ENCODE data around the gene CEP164. TPM values are rescaled to one million over a fixed set of nuclear protein-coding genes. Genes with fewer than 3 reads are reported as not detected.

Gene CEP164
- total and polyA plus RNA-seq, 2 of the 8 experiments (the other 6 are each of a cell fraction or from before 2014, with no cell fraction given) = 8.4 to 20.8 TPM

GRCh38 chr11:117387992-117388755 is 60.5 kb downstream of the CEP164 start:
- Histone ChIP-seq H3K9ac (replicated peaks in 1 of 4; ENCODE audit: extremely low read depth in 1 of 4, low read depth in 3 of 4, low read length in 3 of 4) (no peak overlapping the region), H2BK20ac (ENCODE audit: low read length) (no peak overlapping the region), H3K4ac (replicated peaks; ENCODE audit: insufficient read length, low read depth, low read length) (no peak overlapping the region), H2BK12ac (ENCODE audit: low read depth, low read length) (no peak overlapping the region), H3K79me2 (ENCODE audit: control insufficient read depth in 1 of 2, insufficient read depth in 2 of 2, low read length in 2 of 2) (no peaks in the 10 kb centered on the region), H3K79me1 (ENCODE audit: low read depth, low read length) (no peaks in the 10 kb centered on the region; the same call in 1 of the 2 replicates), H2BK5ac (ENCODE audit: low read depth, low read length) (no peak overlapping the region), H2BK15ac (ENCODE audit: low read length) (no peak overlapping the region), H3K36me3 (ENCODE audit: control insufficient read depth in 2 of 4, insufficient read depth in 4 of 4, low read length in 3 of 4) (peaks cover 0 to 22% (median 10%) of the 10 kb centered on the region in 4 experiments; a peak in 4 of 8 replicates), H4K20me1 (replicated peaks in 1 of 2; ENCODE audit: control insufficient read depth in 1 of 2, insufficient read depth in 2 of 2, low read length in 2 of 2) (peaks cover 4 to 11% of the 10 kb centered on the region in 2 experiments), H3K18ac (ENCODE audit: extremely low read depth, low read length) (no peak overlapping the region), H3K4me2 (ENCODE audit: insufficient read depth in 1 of 2, low read depth in 2 of 2, low read length in 2 of 2) (no peak overlapping the region), H2BK120ac (replicated peaks; ENCODE audit: low read depth, low read length) (no peak overlapping the region), H3K23me2 (ENCODE audit: low read depth, low read length) (no peaks in the 10 kb centered on the region), H3K9me3 (ENCODE audit: insufficient read depth in 2 of 2, low read depth in 1 of 2, low read length in 1 of 2) (no peaks in the 10 kb centered on the region), H3K27me3 (replicated peaks in 1 of 4; ENCODE audit: control insufficient read depth in 3 of 4, extremely low read depth in 1 of 4, insufficient read depth in 3 of 4, low read length in 3 of 4) (no peaks in the 10 kb centered on the region), H3K14ac (ENCODE audit: insufficient read length) (no peak overlapping the region), H3K23ac (ENCODE audit: insufficient read length) (no peak overlapping the region), H4K91ac (replicated peaks; ENCODE audit: insufficient read length, low read length) (no peak overlapping the region), H3K27ac (ENCODE audit: low read depth, low read length) (no peak overlapping the region), H3K4me1 (replicated peaks in 1 of 4; ENCODE audit: control insufficient read depth in 3 of 4, insufficient read depth in 4 of 4, low read length in 3 of 4) (no peaks in the 10 kb centered on the region), H2AK5ac (ENCODE audit: low read depth, low read length) (no peak overlapping the region), H3K4me3 (ENCODE audit: extremely low read depth in 1 of 4, insufficient read depth in 2 of 4, low read depth in 3 of 4, low read length in 4 of 4) (no peak overlapping the region), H3K56ac (replicated peaks; ENCODE audit: insufficient read length, low read depth, low read length) (no peak overlapping the region), H2AFZ (ENCODE audit: low read length) (no peak overlapping the region), H4K8ac (ENCODE audit: extremely low read depth, insufficient read depth, low read length) (no peak overlapping the region), H4K5ac (ENCODE audit: insufficient read length, low read depth, low read length) (no peak overlapping the region)
- FAIRE-seq (no peak), DNase-seq (ENCODE audit: low read depth in 1 of 2, low spot score in 2 of 2) (no peak)
- WGBS, 2 experiments (ENCODE audit: extremely low coverage in 1 of 2, insufficient coverage in 1 of 2, insufficient read length in 1 of 2, insufficient replicate concordance in 2 of 2, low coverage in 1 of 2, low lambda C conversion rate in 2 of 2, missing lambda C conversion rate in 1 of 2) = 87% methylated on average over 3 of the region's 3 CpGs; no CpG with 5 or more reads in 1 of the 2 experiments
- POLR2A ChIA-PET (ENCODE audit: partially characterized antibody) = no interaction called here
- CTCF ChIA-PET (ENCODE audit: partially characterized antibody) = interaction anchor here (0.7 to 1.4 kb wide), 3 partner anchors 32 to 828 kb away, joined by 3 read pairs; no protein-coding TSS in a partner anchor
- TF ChIP-seq SP2 (IDR thresholded peaks at IDR 0.05; ENCODE audit: low read length) = no peak
- TF ChIP-seq KDM5A (IDR thresholded peaks at IDR 0.05; ENCODE audit: low read length) = no peak
- no peak for TF ChIP-seq NRF1 (IDR thresholded peaks at IDR 0.05; ENCODE audit: low read depth, low read length)
